Suprapubic skin (tissue), 4 donors: Measurements from ENCODE around the gene SDSL. TPM values are rescaled to one million over a fixed set of nuclear protein-coding genes. Genes with fewer than 3 reads are reported as not detected.

Source experiments
- DNase-seq, 2 donors: peaks; one replicate each; pipeline ENCODE4 v3.0.0-alpha.2; 2019; ENCODE audit warnings: low spot score in 2 of 2
- H3K27ac ChIP-seq: fragments of 200-600 bp; sonication (generic); one replicate; pipeline ENCODE4 v1.5.1; 2019
- H3K27me3 ChIP-seq: fragments of 200-600 bp; sonication (generic); one replicate; pipeline ENCODE4 v1.5.1; 2019
- H3K36me3 ChIP-seq: fragments of 200-600 bp; sonication (generic); one replicate; pipeline ENCODE4 v1.5.1; 2019
- H3K4me1 ChIP-seq: fragments of 200-600 bp; sonication (generic); one replicate; pipeline ENCODE4 v1.5.1; 2019
- H3K4me3 ChIP-seq: fragments of 200-600 bp; sonication (generic); one replicate; pipeline ENCODE4 v1.5.1; 2019; ENCODE audit warnings: mild to moderate bottlenecking
- H3K9me3 ChIP-seq: fragments of 200-600 bp; sonication (generic); one replicate; pipeline ENCODE4 v1.5.1; 2019
- EP300 ChIP-seq: sonication (generic); formaldehyde crosslinking; IDR thresholded peaks from one replicate; pipeline ENCODE4 v1.6.1; 2017; ENCODE audit warnings: antibody characterized with exemption
- POLR2A ChIP-seq, 2 donors: fragments of 450-650 bp; IDR thresholded peaks; one replicate each; pipeline ENCODE4 v1.6.1; 2017; ENCODE audit warnings: antibody characterized with exemption in 2 of 2, mild to moderate bottlenecking in 2 of 2, moderate library complexity in 2 of 2
- POLR2AphosphoS5 ChIP-seq, 3 donors: sonication (generic); formaldehyde crosslinking; IDR thresholded peaks; one replicate each; pipeline ENCODE4 v1.6.1; 2017; ENCODE audit warnings: antibody characterized with exemption in 3 of 3
- WGBS: methylation state at CpG from one replicate; pipeline ENCODE4 v1.1.5; 2018; 5-methylcytosine and 5-hydroxymethylcytosine counted together
- total RNA-seq, 4 donors: library from RNA; depleted of rRNA; stranded (reverse); fragments of >200 nt; gene quantifications; one replicate each; pipeline ENCODE4 v1.1.0, GENCODE V29; 2016
- TF ChIP-seq, protein P1 (sequence below), 2 donors: fragments of 200-600 bp in 1 of 2; fragments of 450-650 bp in 1 of 2; sonication (generic) in 1 of 2; IDR thresholded peaks; one replicate each; pipeline ENCODE4 v1.5.1; 2016 to 2019; ENCODE audit warnings: antibody characterized with exemption in 2 of 2, mild to moderate bottlenecking in 1 of 2, moderate library complexity in 1 of 2

The SDSL gene
- total RNA-seq: 1 to 10 TPM in 2 of 4 donors, under 1 TPM in 1, not detected in 1; 0.56 to 2.2 (median 1.2) TPM

- 20% methylated on average over 13 of the region's 13 CpGs for WGBS
- H3K27ac ChIP-seq: peak within 1 kb of the TSS; percentile 41
- TF ChIP-seq EP300 (no peak), POLR2A (IDR thresholded peaks at IDR 0.05) (no peak), POLR2AphosphoS5 (IDR thresholded peaks at IDR 0.05) (no peak)
- TF ChIP-seq, protein P1, sequence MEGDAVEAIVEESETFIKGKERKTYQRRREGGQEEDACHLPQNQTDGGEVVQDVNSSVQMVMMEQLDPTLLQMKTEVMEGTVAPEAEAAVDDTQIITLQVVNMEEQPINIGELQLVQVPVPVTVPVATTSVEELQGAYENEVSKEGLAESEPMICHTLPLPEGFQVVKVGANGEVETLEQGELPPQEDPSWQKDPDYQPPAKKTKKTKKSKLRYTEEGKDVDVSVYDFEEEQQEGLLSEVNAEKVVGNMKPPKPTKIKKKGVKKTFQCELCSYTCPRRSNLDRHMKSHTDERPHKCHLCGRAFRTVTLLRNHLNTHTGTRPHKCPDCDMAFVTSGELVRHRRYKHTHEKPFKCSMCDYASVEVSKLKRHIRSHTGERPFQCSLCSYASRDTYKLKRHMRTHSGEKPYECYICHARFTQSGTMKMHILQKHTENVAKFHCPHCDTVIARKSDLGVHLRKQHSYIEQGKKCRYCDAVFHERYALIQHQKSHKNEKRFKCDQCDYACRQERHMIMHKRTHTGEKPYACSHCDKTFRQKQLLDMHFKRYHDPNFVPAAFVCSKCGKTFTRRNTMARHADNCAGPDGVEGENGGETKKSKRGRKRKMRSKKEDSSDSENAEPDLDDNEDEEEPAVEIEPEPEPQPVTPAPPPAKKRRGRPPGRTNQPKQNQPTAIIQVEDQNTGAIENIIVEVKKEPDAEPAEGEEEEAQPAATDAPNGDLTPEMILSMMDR (IDR thresholded peaks at IDR 0.05): no peak
- DNase-seq: peak in 1 of 2 donors; percentile 75
- peaks cover 12% of the 10 kb centered on the region for H3K4me1 ChIP-seq
- H3K9me3 ChIP-seq: no peaks in the 10 kb centered on the region
- peak within 1 kb of the TSS; percentile 48 for H3K4me3 ChIP-seq
- H3K27me3 ChIP-seq: peaks cover 9% of the 10 kb centered on the region
- H3K36me3 ChIP-seq: no peaks in the 10 kb centered on the region
These were observed at the start of gene SDSL for GRCh38 chr12:113422030-113422885. TSS of gene SDSL (plus strand) at chr12:113422380. CDS start at chr12:113427983, 5,603 bp downstream.

- Histone ChIP-seq H3K4me3 (no peak overlapping the region), H3K27ac (no peak overlapping the region), H3K36me3 (peaks cover 57% of the 10 kb centered on the region), H3K9me3 (no peaks in the 10 kb centered on the region), H3K4me1 (no peaks in the 10 kb centered on the region), H3K27me3 (no peaks in the 10 kb centered on the region)
- WGBS: 98% methylated on average over 3 of the region's 3 CpGs
- DNase-seq: no peak
- TF ChIP-seq POLR2A (IDR thresholded peaks at IDR 0.05): no peak
- TF ChIP-seq, protein P1 (IDR thresholded peaks at IDR 0.05): no peak
- TF ChIP-seq POLR2AphosphoS5 (IDR thresholded peaks at IDR 0.05): no peak
- TF ChIP-seq EP300: no peak
These were observed 48.7 kb upstream of the SDSL start for GRCh38 chr12:113373440-113373839.

DNA sequence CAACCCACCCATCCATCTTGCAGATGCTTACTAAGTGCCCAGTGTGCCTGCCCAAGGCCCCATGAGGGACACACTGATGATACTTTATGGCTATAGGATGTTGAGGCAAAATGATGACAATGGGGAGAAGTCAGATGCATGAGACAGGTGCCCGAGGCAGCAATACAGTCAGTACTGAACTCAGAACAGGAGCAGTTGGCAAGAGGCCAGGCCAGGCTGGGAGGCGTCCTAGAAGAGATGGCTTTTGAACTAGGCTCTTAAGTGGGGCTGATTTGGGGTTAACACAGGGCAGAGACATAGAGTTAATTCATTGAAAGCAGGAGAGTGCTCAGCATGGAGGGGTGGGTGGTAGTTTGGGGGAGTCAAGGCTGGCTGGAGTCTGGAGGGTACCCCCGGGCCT is 48.2 kb upstream of the SDSL start:
- no peaks in the 10 kb centered on the region for H3K9me3 ChIP-seq
- H3K36me3 ChIP-seq: peaks cover 60% of the 10 kb centered on the region
- H3K27ac ChIP-seq: no peak overlapping the region
- no peak overlapping the region for H3K4me3 ChIP-seq
- no peaks in the 10 kb centered on the region for H3K4me1 ChIP-seq
- TF ChIP-seq POLR2A (IDR thresholded peaks at IDR 0.05) (no peak), EP300 (no peak)
- DNase-seq: no peak
- WGBS: 75% methylated on average over 3 of the region's 3 CpGs
- H3K27me3 ChIP-seq: no peaks in the 10 kb centered on the region

GRCh38 chr12:113374823-113375428 is 47.3 kb upstream of the SDSL start:
- H3K4me3 ChIP-seq: no peak overlapping the region
- no peaks in the 10 kb centered on the region for H3K9me3 ChIP-seq
- H3K27me3 ChIP-seq: no peaks in the 10 kb centered on the region
- no peak for TF ChIP-seq EP300
- no peak for TF ChIP-seq POLR2AphosphoS5 (IDR thresholded peaks at IDR 0.05)
- no peak for TF ChIP-seq POLR2A (IDR thresholded peaks at IDR 0.05)
- TF ChIP-seq, protein P1 (IDR thresholded peaks at IDR 0.05): no peak
- H3K36me3 ChIP-seq: peaks cover 58% of the 10 kb centered on the region
- H3K4me1 ChIP-seq: no peaks in the 10 kb centered on the region
- WGBS: 88% methylated on average over 4 of the region's 4 CpGs
- H3K27ac ChIP-seq: no peak overlapping the region
- no peak for DNase-seq

- Histone ChIP-seq H3K36me3 (peaks cover 68% of the 10 kb centered on the region), H3K9me3 (no peaks in the 10 kb centered on the region), H3K27ac (no peak overlapping the region), H3K27me3 (no peaks in the 10 kb centered on the region), H3K4me3 (no peak overlapping the region), H3K4me1 (no peaks in the 10 kb centered on the region)
- 83% methylated on average over 3 of the region's 3 CpGs for WGBS
- TF ChIP-seq POLR2AphosphoS5 (IDR thresholded peaks at IDR 0.05): no peak
- no peak for TF ChIP-seq EP300
- no peak for DNase-seq
These were observed 43.9 kb upstream of the SDSL start for GRCh38 chr12:113378291-113378690.

DNA sequence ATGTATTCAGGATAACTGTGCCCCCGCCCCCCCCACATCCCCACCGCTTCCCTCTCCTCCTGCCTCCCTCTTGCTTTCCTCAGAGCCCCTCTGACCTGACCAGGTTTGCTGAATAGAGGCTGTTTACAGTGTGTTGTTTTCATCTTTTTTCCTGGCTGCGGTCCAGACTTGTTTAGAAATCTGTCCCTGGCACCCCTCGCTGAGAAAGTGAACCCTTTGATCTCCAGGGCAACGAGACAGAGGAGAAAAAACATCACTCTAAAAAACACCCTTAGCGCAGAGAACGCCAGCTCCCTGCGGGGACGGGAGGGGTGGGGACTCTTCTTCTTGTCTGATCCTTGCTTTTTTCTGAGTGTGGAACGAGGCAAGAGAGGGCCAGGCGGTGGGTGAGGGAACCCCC is 41.0 kb upstream of the SDSL start:
- DNase-seq: no peak
- 85% methylated on average over 11 of the region's 11 CpGs for WGBS
- Histone ChIP-seq H3K4me1 (no peaks in the 10 kb centered on the region), H3K9me3 (no peaks in the 10 kb centered on the region), H3K4me3 (no peak overlapping the region), H3K27ac (no peak overlapping the region), H3K36me3 (peaks cover 68% of the 10 kb centered on the region), H3K27me3 (no peaks in the 10 kb centered on the region)
- TF ChIP-seq EP300: no peak
- no peak for TF ChIP-seq POLR2AphosphoS5 (IDR thresholded peaks at IDR 0.05)
- no peak for TF ChIP-seq POLR2A (IDR thresholded peaks at IDR 0.05)
- TF ChIP-seq, protein P1 (IDR thresholded peaks at IDR 0.05): no peak
